CD14-positive monocyte (primary cell): ENCODE measurements around the gene SMYD3. TPM values are rescaled to one million over a fixed set of nuclear protein-coding genes. Genes with fewer than 3 reads are reported as not detected.

Experiments
- DNase-seq, 3 donors: peaks; one replicate each; pipeline ENCODE4 v3.0.0-alpha.2; 2011 to 2022
- H2AFZ ChIP-seq: 2 replicates; pipeline ENCODE4 v1.6.0; 2012; ENCODE audit warnings: mild to moderate bottlenecking, low read depth, low read length, inconsistent platforms; ENCODE audit not compliant: insufficient read depth, poor library complexity, severe bottlenecking
- H3K27ac ChIP-seq, 2 donors: 1 replicate in 1 of 2; 2 replicates in 1 of 2; pipeline ENCODE4 v1.5.1; 2012 to 2013; ENCODE audit warnings: low read length in 2 of 2, control low read depth in 1 of 2, inconsistent platforms in 1 of 2, low read depth in 1 of 2, mild to moderate bottlenecking in 1 of 2
- H3K27me3 ChIP-seq, 2 donors: one replicate each; pipeline versions ENCODE4 v1.6.0 to v1.6.1; 2011 to 2013; ENCODE audit warnings: low read length in 2 of 2; ENCODE audit not compliant: control insufficient read depth in 2 of 2, insufficient read depth in 2 of 2
- H3K36me3 ChIP-seq, 2 donors: replicated peaks in 1 of 2; 1 replicate in 1 of 2; 2 replicates in 1 of 2; pipeline versions ENCODE4 v1.5.1 to v1.6.1; 2012 to 2013; ENCODE audit warnings: low read length in 2 of 2, control low read depth in 1 of 2, inconsistent platforms in 1 of 2, mild to moderate bottlenecking in 1 of 2; ENCODE audit not compliant: insufficient read depth in 2 of 2, control insufficient read depth in 1 of 2
- H3K4me1 ChIP-seq, 2 donors: 1 replicate in 1 of 2; 2 replicates in 1 of 2; pipeline versions ENCODE4 v1.5.1 to v1.6.1; 2012 to 2013; ENCODE audit warnings: low read length in 2 of 2, control low read depth in 1 of 2, inconsistent platforms in 1 of 2, mild to moderate bottlenecking in 1 of 2, moderate library complexity in 1 of 2; ENCODE audit not compliant: insufficient read depth in 2 of 2, control insufficient read depth in 1 of 2
- H3K4me2 ChIP-seq: replicated peaks from 2 replicates; pipeline ENCODE3; 2012; ENCODE audit warnings: low read length, moderate library complexity, mild to moderate bottlenecking; ENCODE audit not compliant: poor library complexity, severe bottlenecking; ENCODE audit errors: extremely low read depth
- H3K4me3 ChIP-seq, 3 experiments: fragments of 200-600 bp in 1 of 3; sonication (generic) in 1 of 3; replicated peaks in 1 of 3; 1 replicate in 2 of 3; 2 replicates in 1 of 3; pipeline ENCODE4 v1.5.1; 2011 to 2013; ENCODE audit warnings: low read length in 3 of 3, mild to moderate bottlenecking in 3 of 3, control low read depth in 2 of 3, low read depth in 2 of 3, inconsistent platforms in 1 of 3, moderate library complexity in 1 of 3
- H3K79me2 ChIP-seq: 2 replicates; pipeline ENCODE4 v1.6.0; 2012; ENCODE audit warnings: mild to moderate bottlenecking, control low read depth, inconsistent platforms, low read length, moderate library complexity; ENCODE audit not compliant: insufficient read depth
- H3K9ac ChIP-seq: 2 replicates; pipeline ENCODE4 v1.6.0; 2017; ENCODE audit warnings: low read length, mild to moderate bottlenecking; ENCODE audit not compliant: insufficient read depth, poor library complexity, severe bottlenecking
- H3K9me3 ChIP-seq, 2 donors: replicated peaks in 1 of 2; 1 replicate in 1 of 2; 2 replicates in 1 of 2; pipeline versions ENCODE4 v1.5.1 to v1.6.1; 2012 to 2013; ENCODE audit warnings: low read length in 2 of 2, control low read depth in 1 of 2; ENCODE audit not compliant: control insufficient read depth in 1 of 2, insufficient read depth in 1 of 2
- H4K20me1 ChIP-seq: 2 replicates; pipeline ENCODE4 v1.6.0; 2012; ENCODE audit warnings: mild to moderate bottlenecking, low read length, control low read depth, moderate library complexity; ENCODE audit not compliant: insufficient read depth
- H3K27ac Mint-ChIP-seq, 7 donors: one replicate each; pipeline ENCODE4 v1.8.0; 2020; ENCODE audit warnings: mild to moderate bottlenecking in 7 of 7, mixed read lengths in 7 of 7, moderate library complexity in 6 of 7, inconsistent platforms in 2 of 7
- H3K27me3 Mint-ChIP-seq, 3 donors: one replicate each; pipeline ENCODE4 v1.8.0; 2021 to 2022; ENCODE audit warnings: low read depth in 3 of 3, mild to moderate bottlenecking in 3 of 3, mixed read lengths in 3 of 3, moderate library complexity in 3 of 3, inconsistent platforms in 1 of 3
- H3K36me3 Mint-ChIP-seq, 2 donors: one replicate each; pipeline ENCODE4 v1.8.0; 2020; ENCODE audit warnings: mixed read lengths in 2 of 2, inconsistent platforms in 1 of 2, mild to moderate bottlenecking in 1 of 2
- H3K4me1 Mint-ChIP-seq: one replicate; pipeline ENCODE4 v1.8.0; 2020; ENCODE audit warnings: mild to moderate bottlenecking, mixed read lengths
- H3K4me3 Mint-ChIP-seq, 2 donors: one replicate each; pipeline ENCODE4 v1.8.0; 2020; ENCODE audit warnings: mild to moderate bottlenecking in 2 of 2, mixed read lengths in 2 of 2, moderate library complexity in 1 of 2
- H3K9me3 Mint-ChIP-seq, 7 donors: one replicate each; pipeline ENCODE4 v1.8.0; 2020 to 2022; ENCODE audit warnings: mixed read lengths in 7 of 7, mild to moderate bottlenecking in 6 of 7, moderate library complexity in 6 of 7, inconsistent platforms in 2 of 7
- WGBS: methylation state at CpG from one replicate; pipeline ENCODE4 v1.1.5; 2013; ENCODE audit warnings: missing lambda C conversion rate; ENCODE audit not compliant: insufficient coverage; 5-methylcytosine and 5-hydroxymethylcytosine counted together
- intact Hi-C, 2 donors: fragments of 100-400 bp; cut with micrococcal nuclease; formaldehyde crosslinking; loops; one replicate each; pipeline versions ENCODE4 v1.15.0 to v1.15.1; 2023
- polyA plus RNA-seq, 3 donors: library from polyadenylated mRNA; depleted of rRNA in 1 of 3; unstranded in 2 of 3; stranded (reverse) in 1 of 3; fragments of 300-500 nt in 2 of 3; fragments of >200 nt in 1 of 3; fragmentation: Illumina TruSeq in 2 of 3; gene quantifications; 1 replicate in 2 of 3; 2 replicates in 1 of 3; pipeline ENCODE4 v1.2.3, GENCODE V29; 2012 to 2021
- TF ChIP-seq, protein P1 (sequence below): fragments of 200-600 bp; IDR thresholded peaks from one replicate; pipeline ENCODE4 v1.8.0; 2022; ENCODE audit warnings: antibody characterized with exemption, mild to moderate bottlenecking

Gene SMYD3
- polyA plus RNA-seq, 3 donors: 2.7 to 8.4 (median 4.0) TPM

DNA sequence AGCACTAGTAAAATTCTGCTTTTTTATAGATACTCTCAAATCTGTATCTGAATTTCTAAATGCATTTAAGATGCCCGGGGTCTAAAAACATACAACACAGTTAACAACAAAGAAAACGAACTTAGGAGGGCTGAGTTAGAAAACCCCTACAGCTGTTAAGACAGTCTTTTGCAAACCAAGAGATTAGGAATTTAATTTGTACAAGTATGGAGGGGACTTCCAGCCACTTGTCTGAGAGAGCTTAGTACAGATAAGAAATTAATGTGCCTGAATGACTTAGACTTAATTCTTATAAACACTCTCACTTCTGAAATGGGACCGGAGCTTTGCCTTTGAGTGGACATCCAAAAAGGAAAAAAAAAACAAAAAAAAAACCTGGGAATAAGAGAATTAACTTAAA lies 61.6 kb downstream of the SMYD3 start:
- H3K27ac Mint-ChIP-seq: no peak overlapping the region
- Histone ChIP-seq H2AFZ (no peak overlapping the region), H3K4me3 (no peak overlapping the region), H3K4me1 (no peaks in the 10 kb centered on the region), H3K4me2 (no peak overlapping the region), H3K79me2 (no peaks in the 10 kb centered on the region), H3K9me3 (no peaks in the 10 kb centered on the region), H4K20me1 (no peaks in the 10 kb centered on the region), H3K27me3 (no peaks in the 10 kb centered on the region), H3K9ac (no peak overlapping the region), H3K27ac (no peak overlapping the region), H3K36me3 (no peaks in the 10 kb centered on the region)
- H3K27me3 Mint-ChIP-seq: no peaks in the 10 kb centered on the region
- H3K4me1 Mint-ChIP-seq: peaks cover 3% of the 10 kb centered on the region
- no peaks in the 10 kb centered on the region for H3K36me3 Mint-ChIP-seq
- DNase-seq: no peak
- H3K9me3 Mint-ChIP-seq: peaks cover 0 to 4% (median 1%) of the 10 kb centered on the region in 7 donors
- no CpG with 5 or more reads among the region's 3 CpGs for WGBS
- intact Hi-C loops: loop anchor here in 1 of 2 donors (5.0 to 10.0 kb wide), 2 partner anchors 433 to 1291 kb away; partner anchors contain the start of gene KIF26B
- TF ChIP-seq, protein P1, sequence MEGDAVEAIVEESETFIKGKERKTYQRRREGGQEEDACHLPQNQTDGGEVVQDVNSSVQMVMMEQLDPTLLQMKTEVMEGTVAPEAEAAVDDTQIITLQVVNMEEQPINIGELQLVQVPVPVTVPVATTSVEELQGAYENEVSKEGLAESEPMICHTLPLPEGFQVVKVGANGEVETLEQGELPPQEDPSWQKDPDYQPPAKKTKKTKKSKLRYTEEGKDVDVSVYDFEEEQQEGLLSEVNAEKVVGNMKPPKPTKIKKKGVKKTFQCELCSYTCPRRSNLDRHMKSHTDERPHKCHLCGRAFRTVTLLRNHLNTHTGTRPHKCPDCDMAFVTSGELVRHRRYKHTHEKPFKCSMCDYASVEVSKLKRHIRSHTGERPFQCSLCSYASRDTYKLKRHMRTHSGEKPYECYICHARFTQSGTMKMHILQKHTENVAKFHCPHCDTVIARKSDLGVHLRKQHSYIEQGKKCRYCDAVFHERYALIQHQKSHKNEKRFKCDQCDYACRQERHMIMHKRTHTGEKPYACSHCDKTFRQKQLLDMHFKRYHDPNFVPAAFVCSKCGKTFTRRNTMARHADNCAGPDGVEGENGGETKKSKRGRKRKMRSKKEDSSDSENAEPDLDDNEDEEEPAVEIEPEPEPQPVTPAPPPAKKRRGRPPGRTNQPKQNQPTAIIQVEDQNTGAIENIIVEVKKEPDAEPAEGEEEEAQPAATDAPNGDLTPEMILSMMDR: no peak
- H3K4me3 Mint-ChIP-seq: no peak overlapping the region

DNA sequence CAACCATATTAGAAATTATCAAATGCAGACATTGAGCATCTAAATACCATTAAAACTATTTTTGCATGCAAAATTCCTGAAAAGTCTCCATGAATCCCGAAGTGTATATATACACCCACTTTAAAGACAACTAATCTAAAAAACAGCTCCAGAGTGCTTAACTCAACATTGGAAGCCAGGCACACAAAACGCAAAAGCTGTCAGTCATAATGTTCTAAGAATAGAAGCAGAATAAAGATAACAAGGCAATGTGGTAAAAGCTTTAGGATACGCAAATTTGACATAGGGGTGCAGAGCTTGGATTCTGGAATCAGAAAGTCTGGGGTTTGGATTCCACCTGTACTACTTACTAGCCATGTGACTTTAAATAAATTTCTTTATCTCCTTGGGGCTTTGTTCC lies 62.5 kb downstream of the SMYD3 start:
- no peak overlapping the region for H3K27ac ChIP-seq
- H3K9ac ChIP-seq: no peak overlapping the region
- Mint-ChIP-seq H3K36me3 (no peaks in the 10 kb centered on the region), H3K9me3 (peaks cover 0 to 4% (median 1%) of the 10 kb centered on the region in 7 donors), H3K27me3 (no peaks in the 10 kb centered on the region), H3K4me3 (no peak overlapping the region), H3K27ac (no peak overlapping the region), H3K4me1 (peaks cover 3% of the 10 kb centered on the region)
- H3K4me3 ChIP-seq: no peak overlapping the region
- H3K27me3 ChIP-seq: no peaks in the 10 kb centered on the region
- 100% methylated on average over 1 of the region's 3 CpGs for WGBS
- no peaks in the 10 kb centered on the region for H3K36me3 ChIP-seq
- H2AFZ ChIP-seq: no peak overlapping the region
- H3K4me1 ChIP-seq: no peaks in the 10 kb centered on the region
- no peak for DNase-seq
- H4K20me1 ChIP-seq: no peaks in the 10 kb centered on the region
- H3K79me2 ChIP-seq: no peaks in the 10 kb centered on the region
- intact Hi-C loops: loop anchor here in 1 of 2 donors (5.0 to 10.0 kb wide), 2 partner anchors 432 to 1290 kb away; partner anchors contain the start of gene KIF26B
- H3K4me2 ChIP-seq: no peak overlapping the region
- TF ChIP-seq, protein P1: no peak
- no peaks in the 10 kb centered on the region for H3K9me3 ChIP-seq
